Liver (tissue), 3 donors: ENCODE measurements around the gene PTPRB.

Experiments used
- EGR1 ChIP-seq, 2 donors: IDR thresholded peaks; 2 replicates each; pipeline ENCODE4 v1.6.1; 2016 to 2018; ENCODE audit warnings: antibody characterized with exemption in 2 of 2, low read depth in 2 of 2
- JUND ChIP-seq, 2 donors: IDR thresholded peaks; 2 replicates each; pipeline ENCODE4 v1.6.1; 2016; ENCODE audit warnings: antibody characterized with exemption in 2 of 2
- RAD21 ChIP-seq, 2 donors: IDR thresholded peaks; 2 replicates each; pipeline ENCODE4 v1.6.1; 2016; ENCODE audit warnings: antibody characterized with exemption in 2 of 2, mild to moderate bottlenecking in 2 of 2
- TAF1 ChIP-seq: conservative IDR thresholded peaks from 2 replicates; pipeline ENCODE4 v1.6.1; 2016; ENCODE audit warnings: antibody characterized with exemption, mild to moderate bottlenecking
- YY1 ChIP-seq: IDR thresholded peaks from 2 replicates; pipeline ENCODE4 v1.6.1; 2016; ENCODE audit warnings: antibody characterized with exemption, mild to moderate bottlenecking
- TF ChIP-seq, protein P1 (sequence below): fragments of 150-350 bp; IDR thresholded peaks from 2 replicates; pipeline ENCODE4 v1.5.1; 2017; ENCODE audit warnings: improper control_type of control experiment, low read depth, low read length; ENCODE audit not compliant: missing input control
- TF ChIP-seq, protein P2 (sequence below): IDR thresholded peaks from 2 replicates; pipeline ENCODE4 v1.6.1; 2016; ENCODE audit warnings: antibody characterized with exemption
- TF ChIP-seq, protein P3 (sequence below): IDR thresholded peaks from 2 replicates; pipeline ENCODE4 v1.6.1; 2016; ENCODE audit warnings: antibody characterized with exemption
- donor health status: healthy.
- donor health status: healthy.

- TF ChIP-seq, protein P1, sequence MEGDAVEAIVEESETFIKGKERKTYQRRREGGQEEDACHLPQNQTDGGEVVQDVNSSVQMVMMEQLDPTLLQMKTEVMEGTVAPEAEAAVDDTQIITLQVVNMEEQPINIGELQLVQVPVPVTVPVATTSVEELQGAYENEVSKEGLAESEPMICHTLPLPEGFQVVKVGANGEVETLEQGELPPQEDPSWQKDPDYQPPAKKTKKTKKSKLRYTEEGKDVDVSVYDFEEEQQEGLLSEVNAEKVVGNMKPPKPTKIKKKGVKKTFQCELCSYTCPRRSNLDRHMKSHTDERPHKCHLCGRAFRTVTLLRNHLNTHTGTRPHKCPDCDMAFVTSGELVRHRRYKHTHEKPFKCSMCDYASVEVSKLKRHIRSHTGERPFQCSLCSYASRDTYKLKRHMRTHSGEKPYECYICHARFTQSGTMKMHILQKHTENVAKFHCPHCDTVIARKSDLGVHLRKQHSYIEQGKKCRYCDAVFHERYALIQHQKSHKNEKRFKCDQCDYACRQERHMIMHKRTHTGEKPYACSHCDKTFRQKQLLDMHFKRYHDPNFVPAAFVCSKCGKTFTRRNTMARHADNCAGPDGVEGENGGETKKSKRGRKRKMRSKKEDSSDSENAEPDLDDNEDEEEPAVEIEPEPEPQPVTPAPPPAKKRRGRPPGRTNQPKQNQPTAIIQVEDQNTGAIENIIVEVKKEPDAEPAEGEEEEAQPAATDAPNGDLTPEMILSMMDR = no peak
- TF ChIP-seq, protein P2, sequence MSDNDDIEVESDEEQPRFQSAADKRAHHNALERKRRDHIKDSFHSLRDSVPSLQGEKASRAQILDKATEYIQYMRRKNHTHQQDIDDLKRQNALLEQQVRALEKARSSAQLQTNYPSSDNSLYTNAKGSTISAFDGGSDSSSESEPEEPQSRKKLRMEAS = no peak
- TF ChIP-seq, protein P3, sequence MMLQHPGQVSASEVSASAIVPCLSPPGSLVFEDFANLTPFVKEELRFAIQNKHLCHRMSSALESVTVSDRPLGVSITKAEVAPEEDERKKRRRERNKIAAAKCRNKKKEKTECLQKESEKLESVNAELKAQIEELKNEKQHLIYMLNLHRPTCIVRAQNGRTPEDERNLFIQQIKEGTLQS = no peak
- TF ChIP-seq EGR1 (IDR thresholded peaks at IDR 0.05; ENCODE audit: low read depth in 2 of 2) (no peak), RAD21 (IDR thresholded peaks at IDR 0.05) (no peak), TAF1 (no peak), YY1 (no peak), JUND (IDR thresholded peaks at IDR 0.05) (no peak)
Observed at GRCh38 chr12:70536650-70537049, 100.6 kb downstream of the PTPRB start.
